Right kidney (tissue), 9 donors: ENCODE data around the gene MRPL12.
"Not testable (repeated sequence)": the region's sequence is repeated elsewhere in the genome, so short reads cannot be mapped to it uniquely, and the experiment has no call there.

ENCODE experiments used
- DNase-seq: peaks from one replicate; pipeline ENCODE4 v3.0.0-alpha.2; 2016
- long read RNA-seq, 8 donors: transcript quantifications; one replicate each; lab custom pipeline, GENCODE V29; 2026

The MRPL12 gene
- long read RNA-seq, donor 1, transcript MRPL12-201 (5 exons, 1,028 nt) = major isoform, 75 of 87 reads
- long read RNA-seq, donor 1, partial matches to known transcripts = 12 of 87 reads
- long read RNA-seq, donor 1, other reads (novel, unspliced or antisense) = 0 of 87 reads
- long read RNA-seq, donor 2, transcript MRPL12-201 (5 exons, 1,028 nt) = major isoform, 44 of 49 reads
- long read RNA-seq, donor 2, partial matches to known transcripts = 5 of 49 reads
- long read RNA-seq, donor 2, other reads (novel, unspliced or antisense) = 0 of 49 reads
- long read RNA-seq, donor 3, transcript MRPL12-201 (5 exons, 1,028 nt) = major isoform, 24 of 24 reads
- long read RNA-seq, donor 3, partial matches to known transcripts = 0 of 24 reads
- long read RNA-seq, donor 3, other reads (novel, unspliced or antisense) = 0 of 24 reads
- long read RNA-seq, donor 4, transcript MRPL12-201 (5 exons, 1,028 nt) = major isoform, 34 of 34 reads
- long read RNA-seq, donor 4, partial matches to known transcripts = 0 of 34 reads
- long read RNA-seq, donor 4, other reads (novel, unspliced or antisense) = 0 of 34 reads
- long read RNA-seq, donor 5, transcript MRPL12-201 (5 exons, 1,028 nt) = major isoform, 46 of 46 reads
- long read RNA-seq, donor 5, partial matches to known transcripts = 0 of 46 reads
- long read RNA-seq, donor 5, other reads (novel, unspliced or antisense) = 0 of 46 reads
- long read RNA-seq, donor 6, transcript MRPL12-201 (5 exons, 1,028 nt) = major isoform, 46 of 51 reads
- long read RNA-seq, donor 6, partial matches to known transcripts = 5 of 51 reads
- long read RNA-seq, donor 6, other reads (novel, unspliced or antisense) = 0 of 51 reads
- long read RNA-seq, donor 7 = 0 reads
- long read RNA-seq, donor 8, transcript MRPL12-201 (5 exons, 1,028 nt) = major isoform, 38 of 45 reads
- long read RNA-seq, donor 8, partial matches to known transcripts = 7 of 45 reads
- long read RNA-seq, donor 8, other reads (novel, unspliced or antisense) = 0 of 45 reads

DNA sequence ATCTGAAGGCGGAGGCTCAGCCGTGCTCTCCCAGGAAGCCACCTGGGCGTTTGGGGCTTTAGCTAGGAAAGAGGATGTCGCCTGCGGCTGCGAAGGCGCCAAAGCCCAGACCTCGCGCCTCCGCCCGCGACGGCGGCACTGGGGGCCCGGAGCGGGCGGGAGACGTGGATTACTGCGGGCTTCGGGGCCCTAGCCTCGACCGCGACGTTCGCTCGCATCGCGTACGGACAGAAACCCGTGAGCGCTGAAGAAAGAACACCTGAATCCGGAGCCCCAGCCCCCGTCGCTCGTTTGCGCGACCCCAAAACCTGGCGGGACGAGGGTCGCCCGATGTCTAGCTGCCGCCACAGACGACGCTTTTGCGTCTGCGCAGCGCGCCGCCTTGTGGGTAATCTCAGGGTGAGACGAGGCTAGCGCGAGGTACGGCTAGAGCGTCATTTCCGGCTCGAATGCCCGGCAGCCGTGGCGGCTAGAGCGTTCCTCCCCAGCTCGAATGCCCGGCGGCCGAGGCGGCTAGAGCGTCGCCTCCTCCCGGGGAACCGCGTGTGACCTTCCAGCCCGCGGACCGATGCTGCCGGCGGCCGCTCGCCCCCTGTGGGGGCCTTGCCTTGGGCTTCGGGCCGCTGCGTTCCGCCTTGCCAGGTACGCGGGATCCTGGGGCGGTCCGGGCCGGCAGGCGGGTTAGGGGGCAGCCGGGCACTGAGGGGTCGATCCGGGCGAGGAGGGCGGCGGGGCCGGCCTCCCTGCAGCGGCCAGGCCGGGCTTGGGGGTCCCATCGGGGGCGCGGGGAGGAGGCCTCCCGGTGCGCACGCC lies at the start of gene MRPL12:
MRPL12 (plus strand) TSS at position 434 of the 813 bp plus-strand sequence; CDS start at position 569, 135 bp downstream.
- peak; percentile 87 for DNase-seq

DNA sequence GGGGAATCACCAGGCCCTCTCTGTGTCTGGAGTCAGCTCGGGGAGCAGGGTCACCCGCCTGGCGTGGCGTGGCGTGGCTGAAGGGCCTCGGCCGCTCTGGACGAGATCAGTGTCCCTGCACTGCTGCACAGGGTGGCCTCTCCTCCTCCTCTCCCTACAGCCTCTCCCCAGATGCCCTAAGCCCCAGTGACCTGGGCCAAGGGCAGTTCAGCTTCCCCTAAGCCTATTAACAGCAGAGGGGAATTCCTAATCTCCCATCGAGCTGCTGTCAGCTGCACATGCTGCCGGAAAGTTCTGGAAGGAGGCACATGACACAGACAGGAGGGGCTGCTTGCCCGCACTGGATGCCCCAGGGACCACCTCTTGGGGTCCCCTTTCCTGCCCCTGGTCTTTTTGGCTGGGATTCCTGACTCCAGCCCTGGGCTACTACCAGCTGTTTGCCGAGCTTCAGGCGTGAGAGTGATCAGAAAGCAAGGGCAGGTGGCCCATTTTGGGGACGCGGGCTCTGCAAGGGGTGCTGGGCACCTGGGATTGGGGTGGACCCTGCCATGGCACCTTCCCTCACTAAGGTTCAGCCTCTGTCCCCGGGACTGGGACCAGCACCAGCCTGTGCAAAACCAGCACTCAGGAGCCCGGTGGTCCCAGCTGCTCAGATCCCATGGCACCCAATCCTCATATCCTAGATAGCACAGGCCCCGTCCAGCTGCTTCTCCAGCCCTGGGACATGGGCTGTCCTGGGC lies 47.6 kb upstream of the MRPL12 start:
- no peak for DNase-seq

DNA sequence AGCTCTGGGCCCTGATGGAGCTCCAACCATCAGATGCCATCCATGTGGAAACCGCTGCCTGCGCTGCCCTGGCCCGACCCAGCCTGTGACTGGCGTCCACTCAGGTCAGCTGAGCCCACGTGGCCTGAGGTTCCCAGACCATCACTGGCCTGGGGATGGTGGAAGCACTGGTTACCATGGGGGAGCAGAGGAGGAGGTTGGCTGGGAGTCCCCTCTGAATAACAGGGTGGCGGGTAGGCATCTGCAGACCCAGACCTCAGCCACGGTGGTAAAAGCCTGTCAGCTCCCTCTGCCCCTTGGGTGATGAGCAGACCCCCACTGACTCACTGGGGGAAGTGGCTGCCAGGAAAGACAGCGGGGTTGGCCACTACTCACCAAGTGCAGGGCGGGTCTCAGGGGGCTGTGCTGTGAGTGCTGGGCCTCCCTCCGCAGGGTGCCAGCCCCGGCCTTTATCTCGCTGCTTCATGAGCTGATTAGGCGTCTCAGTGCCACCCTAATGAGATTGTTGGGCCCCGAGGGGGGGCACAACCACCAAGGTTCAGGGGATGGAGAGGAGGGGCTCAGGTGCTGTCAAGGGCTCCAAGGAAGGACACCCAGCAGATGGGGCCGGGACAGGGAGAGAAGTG lies 46.9 kb upstream of the MRPL12 start, which contains the start of gene PDE6G:
PDE6G (minus strand) TSS at position 425 of the 626 bp plus-strand sequence. CDS start 3,237 bp downstream, outside the sequence.
- no peak for DNase-seq

DNA sequence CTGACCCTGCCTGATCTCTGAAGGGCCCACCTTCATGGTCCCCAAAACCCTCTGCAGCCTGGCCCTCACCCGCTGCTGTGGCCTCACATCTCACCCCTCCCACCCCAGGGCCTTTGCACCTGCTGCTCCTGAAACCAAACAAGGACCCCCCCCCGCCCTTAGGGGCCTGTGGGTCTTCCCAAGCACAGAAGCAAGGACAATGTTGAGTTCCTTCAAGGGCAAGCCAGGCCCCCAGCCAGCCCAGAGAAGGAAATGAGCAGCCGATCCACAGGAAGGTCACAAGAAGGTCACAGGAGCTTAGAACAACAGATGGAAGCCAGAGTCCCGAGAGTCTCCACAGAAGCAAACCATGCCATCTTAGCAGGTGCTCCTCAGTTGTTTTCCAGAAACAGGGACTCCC lies 46.3 kb upstream of the MRPL12 start:
- no peak for DNase-seq

DNA sequence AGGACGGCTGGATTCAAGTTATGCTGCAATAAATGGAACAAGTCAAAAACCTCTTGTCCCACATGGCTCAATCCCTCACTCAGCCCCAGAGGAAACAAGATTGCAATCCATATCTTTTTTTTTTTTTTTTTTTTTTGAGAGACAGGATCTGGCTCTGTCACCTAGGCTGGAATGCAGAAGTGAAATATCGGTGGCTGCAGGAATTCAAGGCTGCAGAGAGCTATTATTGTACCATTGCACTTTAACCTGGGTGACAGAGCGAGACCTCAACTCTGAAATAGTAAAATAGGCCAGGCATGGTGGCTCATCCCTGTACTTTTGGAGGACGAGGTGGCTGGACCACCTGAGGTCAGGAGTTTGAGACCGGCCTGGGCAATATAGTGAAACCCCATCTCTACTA lies 44.1 kb upstream of the MRPL12 start:
- no peak for DNase-seq

DNA sequence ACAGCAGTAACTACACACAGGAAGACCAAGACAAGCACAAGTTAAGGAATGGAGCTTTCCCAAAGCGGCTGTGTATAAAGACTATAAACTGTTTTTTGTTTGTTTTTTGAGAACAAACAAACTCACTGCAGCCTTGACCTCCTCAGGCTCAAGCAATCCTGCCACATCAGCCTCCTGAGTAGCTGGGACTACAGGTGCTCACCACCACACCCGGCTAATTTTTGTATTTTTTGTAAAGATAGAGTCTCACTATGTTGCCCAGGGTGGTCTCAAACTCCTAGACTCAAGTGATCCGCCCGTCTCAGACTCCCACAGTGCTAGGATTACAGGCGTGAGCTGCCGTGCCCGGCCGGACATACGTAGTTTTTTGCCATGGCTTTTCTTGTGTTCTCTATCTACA lies 42.7 kb upstream of the MRPL12 start:
- DNase-seq = no peak

DNA sequence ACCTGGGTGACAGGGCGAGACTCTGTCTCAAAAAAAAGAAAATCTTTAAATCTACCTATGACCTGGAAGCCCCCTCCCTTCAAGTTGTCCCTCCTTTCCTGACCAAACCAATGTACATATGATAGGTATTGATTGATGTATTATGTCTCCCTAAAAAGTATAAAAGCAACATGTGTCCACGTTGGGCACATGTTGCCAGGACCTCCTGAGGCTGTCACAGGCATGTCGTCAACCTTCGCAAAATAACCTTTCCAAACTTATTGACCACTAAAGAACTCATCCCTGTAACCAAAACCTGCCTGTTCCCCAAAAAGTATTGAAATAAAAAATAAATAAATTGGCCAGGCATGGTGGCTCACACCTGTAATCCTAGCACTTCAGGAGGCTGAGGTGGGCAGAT lies 41.2 kb upstream of the MRPL12 start:
- no peak for DNase-seq

DNA sequence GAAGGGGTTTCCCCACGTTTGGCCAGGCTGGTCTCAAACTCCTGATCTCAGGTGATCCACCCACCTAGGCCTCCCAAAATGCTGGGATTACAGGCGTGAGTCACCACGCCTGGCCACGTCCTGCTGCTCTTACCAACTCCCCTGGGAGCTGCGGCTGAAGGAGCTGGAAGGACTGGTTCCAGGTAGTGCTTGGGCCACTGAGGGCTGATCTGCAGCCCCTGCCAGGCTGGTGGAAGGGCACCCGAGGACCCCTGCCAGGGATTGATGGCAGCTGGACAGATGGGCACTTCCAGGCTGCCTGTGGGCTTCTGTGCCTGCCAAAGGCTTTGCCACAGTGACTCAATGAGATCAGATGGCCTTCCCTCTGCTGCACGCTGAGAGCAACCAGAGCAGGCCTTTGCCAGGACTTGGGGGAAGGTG lies 39.1 kb upstream of the MRPL12 start:
- DNase-seq = no peak

DNA sequence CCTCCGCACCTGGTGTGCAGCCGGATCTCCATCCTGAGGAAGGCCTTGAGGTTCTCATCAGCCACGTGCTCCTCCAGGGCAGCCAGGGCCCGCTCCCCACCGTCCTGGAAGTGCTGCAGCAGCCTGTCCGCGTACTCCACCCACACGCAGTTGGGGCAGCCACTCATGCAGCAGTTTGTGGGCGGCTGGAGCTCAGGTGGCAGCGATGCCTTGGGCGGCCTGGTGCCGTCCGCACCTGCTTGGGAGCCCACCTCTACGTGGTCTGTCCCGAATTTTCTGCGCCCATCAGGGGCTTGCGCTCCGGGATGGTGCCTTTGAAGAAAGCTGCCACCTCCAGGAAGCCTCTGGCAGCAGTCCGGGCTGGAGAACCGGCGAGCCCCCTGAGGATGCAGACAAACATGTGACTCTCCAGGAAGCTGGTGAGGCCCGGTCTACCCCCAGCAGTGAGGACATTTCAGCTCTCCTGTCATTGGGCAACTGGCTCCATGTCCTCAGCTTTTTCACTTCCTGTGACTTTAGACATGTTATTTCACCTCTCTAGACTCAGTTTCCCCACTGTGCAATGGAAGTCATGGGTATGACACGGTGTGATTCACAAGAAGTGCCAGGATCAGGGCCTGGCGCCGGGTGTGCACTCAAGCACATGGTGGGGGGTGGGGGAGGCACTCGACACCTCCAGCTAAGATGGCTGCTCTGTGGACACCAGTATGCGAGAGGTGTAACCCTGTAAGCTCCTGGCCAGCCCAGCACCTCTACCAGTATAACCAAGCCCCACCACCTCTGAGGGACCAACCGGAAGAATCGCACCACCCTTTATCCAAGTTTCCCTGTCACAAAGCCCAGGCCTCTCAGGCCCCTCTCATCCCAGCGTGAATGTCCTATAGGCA lies 37.7 kb upstream of the MRPL12 start:
- no peak for DNase-seq

DNA sequence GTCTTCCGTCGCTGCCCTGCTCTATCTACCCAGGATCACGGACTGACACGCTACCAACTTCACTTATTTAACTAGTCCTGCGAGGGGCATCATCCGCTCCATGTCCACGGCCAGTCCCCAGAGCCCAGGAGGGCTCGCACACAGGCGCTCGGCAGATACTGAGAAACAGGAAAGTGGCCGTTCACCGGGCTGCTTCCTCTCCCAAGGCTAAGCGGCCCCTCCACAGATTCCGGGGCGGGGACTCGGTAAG lies 37.1 kb upstream of the MRPL12 start:
- DNase-seq = no peak

DNA sequence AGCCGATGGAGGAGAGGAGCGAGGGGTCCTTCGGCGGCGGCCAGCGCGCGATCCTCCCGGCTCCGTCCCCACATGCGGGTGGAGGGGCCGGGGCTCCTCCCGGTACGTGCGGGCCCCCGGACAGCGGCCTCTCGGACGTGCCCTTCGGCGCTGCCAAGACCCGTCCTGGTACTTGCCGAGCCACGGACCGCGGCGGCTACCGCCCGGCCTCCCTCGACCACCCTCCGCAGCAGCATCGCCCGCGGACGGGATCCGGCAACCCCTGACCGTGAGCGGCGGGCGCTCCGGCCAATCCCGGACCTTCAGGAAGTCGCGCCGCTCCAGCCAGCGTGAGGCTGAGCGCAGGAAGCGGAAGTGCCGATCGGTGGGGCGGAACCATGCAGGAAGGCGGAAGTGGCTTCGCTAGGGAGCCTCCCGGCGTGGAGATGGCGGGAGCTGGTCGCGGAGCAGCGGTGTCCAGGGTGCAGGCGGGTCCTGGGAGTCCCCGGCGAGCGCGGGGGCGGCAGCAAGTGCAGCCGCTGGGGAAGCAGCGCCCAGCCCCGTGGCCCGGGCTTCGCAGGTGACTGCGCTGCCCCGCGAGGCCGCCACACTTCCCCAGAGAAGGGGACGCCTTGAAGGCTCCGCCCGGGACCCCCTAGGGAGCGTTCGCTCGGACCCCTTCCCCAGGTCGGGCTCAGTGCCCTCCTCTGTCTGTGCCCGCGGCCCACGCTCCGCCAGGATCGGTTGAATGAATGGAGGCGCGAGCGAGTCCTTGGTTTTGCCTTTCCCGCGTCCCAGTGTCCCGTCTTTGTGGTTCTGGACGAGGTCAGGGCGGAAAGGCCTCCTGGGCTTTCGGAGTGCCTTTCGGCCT lies 36.6 kb upstream of the MRPL12 start, which contains the start of the genes CCDC137 and OXLD1:
CCDC137 (plus strand) TSS at position 396 of the 850 bp plus-strand sequence; CDS start at position 426, 30 bp downstream.
OXLD1 (minus strand) TSS at position 264 of the 850 bp plus-strand sequence; CDS start at position 236, 28 bp downstream.
- DNase-seq = peak; percentile 93

DNA sequence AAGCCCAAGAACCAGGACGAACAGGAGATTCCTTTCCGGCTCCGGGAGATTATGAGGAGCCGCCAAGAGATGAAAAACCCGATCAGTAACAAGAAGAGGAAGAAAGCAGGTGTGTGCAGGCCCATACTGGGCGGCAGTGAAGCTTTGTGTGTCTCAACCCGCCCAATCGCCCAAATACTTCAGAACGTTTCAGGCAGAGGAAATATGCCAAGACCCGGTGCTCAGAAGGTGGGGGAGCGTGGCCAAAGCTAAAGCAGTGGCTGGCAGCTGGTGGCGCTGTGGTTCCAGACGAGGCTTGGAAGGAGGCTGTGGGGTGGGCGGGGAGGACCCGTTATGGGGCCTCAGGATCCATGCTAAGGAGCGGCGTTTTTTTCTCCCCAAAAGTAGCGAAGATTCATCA lies 35.4 kb upstream of the MRPL12 start:
- DNase-seq = no peak

DNA sequence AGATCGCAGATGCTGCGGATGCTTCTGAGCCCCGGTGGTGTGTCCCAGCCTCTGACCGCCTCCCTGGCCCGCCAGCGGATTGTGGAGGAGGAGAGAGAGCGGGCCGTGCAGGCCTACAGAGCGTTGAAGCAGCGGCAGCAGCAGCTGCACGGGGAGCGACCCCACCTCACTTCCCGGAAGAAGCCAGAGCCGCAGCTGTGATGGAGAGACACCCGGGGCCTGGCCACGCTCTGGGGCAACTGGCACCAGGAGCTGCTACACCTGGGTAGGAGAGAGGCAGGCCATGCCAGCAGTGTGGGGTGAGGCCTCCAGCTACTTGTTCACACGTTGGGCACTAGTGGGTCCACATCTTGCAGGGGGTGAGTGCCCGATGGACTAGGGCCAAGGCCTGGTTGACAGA lies 30.7 kb upstream of the MRPL12 start:
- DNase-seq = no peak

DNA sequence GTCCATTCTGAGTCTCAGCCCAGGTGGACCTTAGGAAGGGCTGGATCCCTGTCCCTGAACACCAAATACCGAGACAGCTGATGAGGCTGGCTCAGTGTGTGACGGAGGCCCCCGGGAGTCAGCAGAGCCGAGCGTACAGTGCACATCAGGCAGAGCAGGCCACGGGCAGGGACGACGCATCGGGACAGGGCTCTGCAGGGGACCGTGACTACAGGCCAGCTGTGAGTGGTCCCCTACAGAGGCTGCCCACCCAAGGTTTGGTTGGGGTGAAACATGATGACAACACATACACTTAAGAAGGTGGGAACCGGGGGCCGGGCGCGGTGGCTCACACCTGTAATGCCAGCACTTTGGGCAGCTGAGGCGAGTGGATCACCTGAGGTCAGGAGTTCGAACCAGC lies 30.2 kb upstream of the MRPL12 start:
- no peak for DNase-seq

DNA sequence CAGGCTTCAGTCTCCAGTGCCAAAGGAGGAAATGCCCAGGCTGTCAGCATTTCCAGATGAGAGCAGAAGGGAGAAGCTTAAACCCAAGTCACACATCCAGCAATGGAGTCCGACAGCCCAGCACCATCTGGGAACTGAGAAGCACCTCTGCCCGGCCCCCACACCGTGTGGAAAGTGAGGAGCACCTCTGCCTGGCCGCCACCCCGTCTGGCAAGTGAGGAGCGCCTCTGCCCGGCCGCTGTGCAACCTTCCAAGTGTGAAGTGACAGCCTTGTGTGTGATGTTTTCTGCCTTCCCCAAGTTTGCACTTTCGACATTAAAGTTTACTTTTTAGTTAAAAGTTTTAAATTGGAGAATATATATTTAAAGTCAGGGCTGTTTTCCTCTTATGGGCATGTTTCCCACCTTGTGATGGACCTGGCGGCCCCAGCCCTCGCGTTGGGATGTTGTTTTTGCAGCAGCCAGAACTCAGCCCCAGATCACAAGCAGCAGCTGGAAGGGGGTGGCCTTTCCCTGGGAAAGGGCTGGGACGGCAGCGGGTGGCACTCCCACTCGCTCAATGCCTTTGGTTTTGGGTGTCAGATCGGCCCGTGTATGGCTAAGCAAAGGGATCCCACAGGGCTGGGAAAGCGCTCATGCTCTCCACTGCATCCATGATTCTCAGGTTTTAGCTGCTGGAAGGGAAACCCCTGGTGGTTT lies 29.5 kb upstream of the MRPL12 start:
- no peak for DNase-seq

DNA sequence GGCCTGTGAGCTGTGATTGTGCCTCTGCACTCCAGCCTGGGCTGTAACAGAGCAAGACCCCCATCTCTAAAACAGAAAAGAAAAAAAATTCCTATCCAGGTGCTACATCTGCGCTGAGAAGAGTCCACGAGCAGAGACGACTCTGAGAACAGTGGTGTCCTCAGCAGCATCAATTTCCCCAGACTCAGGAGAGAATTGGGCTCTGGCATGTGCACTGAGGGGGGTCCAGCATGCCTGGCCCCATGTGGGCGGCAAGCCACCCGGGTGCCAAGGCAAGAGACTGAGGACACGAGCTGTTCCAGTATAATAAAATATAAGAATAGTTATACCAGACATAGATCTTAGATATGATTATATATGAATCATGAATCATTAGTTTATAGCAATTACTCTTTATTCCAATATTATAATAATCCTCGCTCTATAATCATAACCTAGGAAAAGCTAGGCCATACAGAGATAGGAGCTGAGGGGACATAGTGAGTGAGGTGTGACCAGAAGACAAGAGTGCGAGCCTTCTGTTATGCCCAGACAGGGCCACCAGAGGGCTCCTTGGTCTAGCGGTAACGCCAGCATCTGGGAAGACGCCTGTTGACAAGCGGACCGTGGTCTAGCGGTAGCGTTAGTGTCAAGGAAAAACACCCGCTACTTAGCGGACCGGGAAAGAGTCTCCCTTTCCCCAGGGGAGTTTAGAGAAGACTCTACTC lies 27.5 kb upstream of the MRPL12 start:
- not testable (repeated sequence) for DNase-seq

DNA sequence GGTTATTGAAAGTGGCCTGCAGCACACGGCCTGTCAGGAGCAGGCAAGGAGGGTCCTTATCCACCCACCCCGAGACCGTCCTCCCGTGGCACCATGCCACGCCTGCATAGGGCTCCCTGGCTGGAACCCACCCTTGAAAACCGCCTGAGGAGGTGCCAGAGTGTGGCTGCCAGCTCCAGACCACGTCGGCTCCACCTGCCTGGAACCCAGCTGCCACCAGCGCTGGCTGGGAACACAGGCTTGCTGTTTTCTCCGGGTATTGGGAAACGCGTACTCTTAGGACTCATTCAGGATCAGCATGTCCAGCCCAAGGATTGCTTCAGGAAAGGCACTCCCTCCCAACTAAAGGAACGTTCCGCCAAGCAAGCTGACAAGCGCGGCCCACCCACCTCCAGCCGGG lies 26.3 kb upstream of the MRPL12 start:
- no peak for DNase-seq

DNA sequence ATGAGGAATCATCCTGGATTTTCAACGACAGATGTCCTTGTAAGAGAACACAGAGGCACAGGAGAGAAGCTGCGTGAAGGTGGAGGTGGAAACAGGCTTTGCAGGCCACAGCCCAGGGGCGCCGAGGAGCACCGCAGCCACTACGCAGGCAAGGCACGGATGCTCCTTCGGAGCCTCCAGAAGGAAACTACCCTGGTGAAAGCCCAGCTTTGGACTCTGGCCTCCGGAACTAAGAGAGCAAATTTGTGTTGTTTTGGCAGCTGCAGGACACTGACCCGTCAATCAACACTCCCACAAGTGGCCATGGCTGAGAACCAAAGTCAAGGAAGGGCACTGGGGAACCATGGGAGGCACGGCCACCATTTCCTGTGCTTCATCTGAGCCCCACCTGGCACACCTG lies 23.0 kb upstream of the MRPL12 start:
- DNase-seq = no peak
